ENCODE data around the gene ANKS3. TPM values are rescaled to one million over a fixed set of nuclear protein-coding genes. Genes with fewer than 3 reads are reported as not detected.

Gene ANKS3
- total and polyA plus RNA-seq, 2 donors (not counting 1 experiment from before 2014, with no cell fraction given) = 26.5 to 31.9 TPM

GRCh38 chr16:4689864-4690704 lies 44.0 kb downstream of the ANKS3 start:
- Mint-ChIP-seq H3K4me3 (no peak overlapping the region), H3K4me1 (peaks cover 17% of the 10 kb centered on the region), H3K9me3 (ENCODE audit: insufficient read depth) (no peaks in the 10 kb centered on the region), H3K27me3 (no peaks in the 10 kb centered on the region), H3K27ac (peak overlapping the region; percentile 26)
- H3K9ac ChIP-seq (ENCODE audit: low read length) = no peak overlapping the region
- ATAC-seq (ENCODE audit: low read depth) = no peak
- H3K4me2 ChIP-seq (replicated peaks; ENCODE audit: low read depth, low read length, poor library complexity, severe bottlenecking) = no peak overlapping the region
- no peak overlapping the region for H2AFZ ChIP-seq (ENCODE audit: insufficient read depth, low read depth, low read length, poor library complexity, severe bottlenecking)
- POLR2A ChIA-PET = no interaction called here
- H3K9me3 ChIP-seq (ENCODE audit: control extremely low read depth in 1 of 3, control insufficient read depth in 2 of 3, insufficient read depth in 1 of 3, low read length in 2 of 3) = no peaks in the 10 kb centered on the region
- H3K36me3 ChIP-seq (replicated peaks in 1 of 2; ENCODE audit: control extremely low read depth in 1 of 2, control insufficient read depth in 1 of 2, extremely low read depth in 1 of 2, insufficient read depth in 2 of 2, low read length in 1 of 2) = peaks cover 0 to 14% of the 10 kb centered on the region in 2 experiments
- DNase-seq = no peak
- 90% methylated on average over 29 of the region's 31 CpGs for WGBS (ENCODE audit: insufficient coverage)
- TF ChIP-seq EZH2 (IDR thresholded peaks at IDR 0.05; ENCODE audit: borderline replicate concordance, insufficient read depth, low read depth, low read length, poor library complexity, severe bottlenecking) = no peak
- TF ChIP-seq, protein P1, sequence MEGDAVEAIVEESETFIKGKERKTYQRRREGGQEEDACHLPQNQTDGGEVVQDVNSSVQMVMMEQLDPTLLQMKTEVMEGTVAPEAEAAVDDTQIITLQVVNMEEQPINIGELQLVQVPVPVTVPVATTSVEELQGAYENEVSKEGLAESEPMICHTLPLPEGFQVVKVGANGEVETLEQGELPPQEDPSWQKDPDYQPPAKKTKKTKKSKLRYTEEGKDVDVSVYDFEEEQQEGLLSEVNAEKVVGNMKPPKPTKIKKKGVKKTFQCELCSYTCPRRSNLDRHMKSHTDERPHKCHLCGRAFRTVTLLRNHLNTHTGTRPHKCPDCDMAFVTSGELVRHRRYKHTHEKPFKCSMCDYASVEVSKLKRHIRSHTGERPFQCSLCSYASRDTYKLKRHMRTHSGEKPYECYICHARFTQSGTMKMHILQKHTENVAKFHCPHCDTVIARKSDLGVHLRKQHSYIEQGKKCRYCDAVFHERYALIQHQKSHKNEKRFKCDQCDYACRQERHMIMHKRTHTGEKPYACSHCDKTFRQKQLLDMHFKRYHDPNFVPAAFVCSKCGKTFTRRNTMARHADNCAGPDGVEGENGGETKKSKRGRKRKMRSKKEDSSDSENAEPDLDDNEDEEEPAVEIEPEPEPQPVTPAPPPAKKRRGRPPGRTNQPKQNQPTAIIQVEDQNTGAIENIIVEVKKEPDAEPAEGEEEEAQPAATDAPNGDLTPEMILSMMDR (IDR thresholded peaks at IDR 0.05) = no peak
- H3K4me3 ChIP-seq (ENCODE audit: control extremely low read depth in 1 of 5, extremely low read depth in 1 of 5, insufficient read depth in 1 of 5, low read depth in 2 of 5, low read length in 4 of 5) = no peak overlapping the region
- H3K27ac ChIP-seq (ENCODE audit: low read length in 2 of 2) = no peak overlapping the region
- peaks cover 13% of the 10 kb centered on the region for H4K20me1 ChIP-seq (ENCODE audit: control insufficient read depth, insufficient read depth, low read length, poor library complexity, severe bottlenecking)
- H3K27me3 ChIP-seq (replicated peaks in 1 of 4; ENCODE audit: control extremely low read depth in 1 of 4, control insufficient read depth in 3 of 4, insufficient read depth in 4 of 4, low read length in 3 of 4) = no peaks in the 10 kb centered on the region
- intact Hi-C loops (cut with micrococcal nuclease) = loop anchor here (5.0 kb wide), 2 partner anchors 383 to 418 kb away; partner anchors contain the start of gene TFAP4
- CTCF ChIA-PET = no interaction called here
- peaks cover 16% of the 10 kb centered on the region for H3K79me2 ChIP-seq (ENCODE audit: control insufficient read depth, insufficient read depth, low read length)
- H3K4me1 ChIP-seq (ENCODE audit: control insufficient read depth in 2 of 2, insufficient read depth in 2 of 2, low read length in 2 of 2) = peaks cover 15 to 19% of the 10 kb centered on the region in 2 donors

DNA sequence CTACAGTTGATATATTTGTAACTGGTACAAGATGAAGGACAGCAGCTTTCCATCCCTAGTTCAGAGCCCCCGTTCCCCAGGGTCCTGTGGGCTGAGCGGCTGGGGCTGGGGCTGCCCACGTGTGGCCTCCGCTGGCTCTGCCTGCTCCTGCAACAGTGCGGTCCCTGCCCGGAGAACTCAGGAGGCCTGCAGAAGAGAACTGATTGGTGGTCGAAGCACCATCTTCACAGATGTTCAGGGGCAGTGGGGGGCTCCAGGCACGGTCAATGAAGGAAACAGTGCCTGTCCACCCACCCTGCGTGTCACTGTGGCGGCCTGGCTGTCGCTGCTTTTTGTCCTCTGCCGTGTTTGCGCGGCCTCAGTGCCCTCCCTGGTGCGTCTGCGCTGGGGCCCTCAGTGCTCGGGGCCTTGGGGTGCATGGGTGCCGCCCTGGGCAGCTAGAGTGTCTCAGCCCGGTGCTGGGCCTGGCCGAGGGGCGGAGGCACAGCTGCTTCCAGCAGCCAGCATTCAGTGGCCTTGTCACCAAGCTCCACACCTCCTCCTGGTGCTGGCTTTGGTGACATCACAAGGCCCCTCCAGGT lies 44.9 kb downstream of the ANKS3 start:
- no peaks in the 10 kb centered on the region for H3K9me3 ChIP-seq (ENCODE audit: control extremely low read depth in 1 of 3, control insufficient read depth in 2 of 3, insufficient read depth in 1 of 3, low read length in 2 of 3)
- H3K4me2 ChIP-seq (replicated peaks; ENCODE audit: low read depth, low read length, poor library complexity, severe bottlenecking) = no peak overlapping the region
- ChIA-PET POLR2A (no interaction called here), CTCF (no interaction called here)
- H4K20me1 ChIP-seq (ENCODE audit: control insufficient read depth, insufficient read depth, low read length, poor library complexity, severe bottlenecking) = peaks cover 5% of the 10 kb centered on the region
- 94% methylated on average over 21 of the region's 21 CpGs for WGBS (ENCODE audit: insufficient coverage)
- no peak overlapping the region for H3K9ac ChIP-seq (ENCODE audit: low read length)
- no peak for ATAC-seq (ENCODE audit: low read depth)
- H3K27ac ChIP-seq (ENCODE audit: low read length in 2 of 2) = no peak overlapping the region
- Mint-ChIP-seq H3K27ac (no peak overlapping the region), H3K4me3 (no peak overlapping the region), H3K9me3 (ENCODE audit: insufficient read depth) (no peaks in the 10 kb centered on the region), H3K27me3 (no peaks in the 10 kb centered on the region), H3K4me1 (peaks cover 11% of the 10 kb centered on the region)
- DNase-seq = no peak
- TF ChIP-seq, protein P1 (IDR thresholded peaks at IDR 0.05) = no peak
- TF ChIP-seq EZH2 (IDR thresholded peaks at IDR 0.05; ENCODE audit: borderline replicate concordance, insufficient read depth, low read depth, low read length, poor library complexity, severe bottlenecking) = no peak
- H3K36me3 ChIP-seq (replicated peaks in 1 of 2; ENCODE audit: control extremely low read depth in 1 of 2, control insufficient read depth in 1 of 2, extremely low read depth in 1 of 2, insufficient read depth in 2 of 2, low read length in 1 of 2) = peaks cover 0 to 19% of the 10 kb centered on the region in 2 experiments
- H3K4me1 ChIP-seq (ENCODE audit: control insufficient read depth in 2 of 2, insufficient read depth in 2 of 2, low read length in 2 of 2) = peaks cover 10 to 13% of the 10 kb centered on the region in 2 donors
- H3K27me3 ChIP-seq (replicated peaks in 1 of 4; ENCODE audit: control extremely low read depth in 1 of 4, control insufficient read depth in 3 of 4, insufficient read depth in 4 of 4, low read length in 3 of 4) = no peaks in the 10 kb centered on the region
- H3K4me3 ChIP-seq (ENCODE audit: control extremely low read depth in 1 of 5, extremely low read depth in 1 of 5, insufficient read depth in 1 of 5, low read depth in 2 of 5, low read length in 4 of 5) = no peak overlapping the region
- no peak overlapping the region for H2AFZ ChIP-seq (ENCODE audit: insufficient read depth, low read depth, low read length, poor library complexity, severe bottlenecking)
- intact Hi-C loops (cut with micrococcal nuclease) = no loop called here
- peaks cover 10% of the 10 kb centered on the region for H3K79me2 ChIP-seq (ENCODE audit: control insufficient read depth, insufficient read depth, low read length)
